Tongue (tissue), 2 donors: ENCODE results near the gene CLCA4. TPM values are rescaled to one million over a fixed set of nuclear protein-coding genes. Genes with fewer than 3 reads are reported as not detected.
"Not testable (repeated sequence)": the region's sequence is repeated elsewhere in the genome, so short reads cannot be mapped to it uniquely, and the experiment has no call there.

Source experiments
- DNase-seq: peaks from one replicate; pipeline ENCODE4 v3.0.0-alpha.2; 2015
- total RNA-seq: library from RNA; depleted of rRNA; stranded (reverse); fragments of >200 nt; gene quantifications from one replicate; pipeline ENCODE4 v1.2.3, GENCODE V29; 2014

Gene CLCA4
- total RNA-seq, 1 donor from 2014 or later, result 1.7 TPM

GRCh38 chr1:86537928-86538695 is 8.8 kb upstream of the CLCA4 start:
- no peak for DNase-seq

GRCh38 chr1:86538775-86539174 is 8.1 kb upstream of the CLCA4 start:
- DNase-seq, result no peak

GRCh38 chr1:86541859-86542258 is 5.0 kb upstream of the CLCA4 start:
- DNase-seq, result no peak

GRCh38 chr1:86542631-86543030 is 4.2 kb upstream of the CLCA4 start:
- DNase-seq, result no peak

- no peak for DNase-seq
Observed at GRCh38 chr1:86548839-86549238, 2.0 kb downstream of the CLCA4 start.

- no peak for DNase-seq
Observed at GRCh38 chr1:86551305-86551704, 4.4 kb downstream of the CLCA4 start.

- no peak for DNase-seq
Observed at GRCh38 chr1:86552376-86552775, 5.5 kb downstream of the CLCA4 start.

GRCh38 chr1:86557739-86558138 is 10.9 kb downstream of the CLCA4 start:
- no peak for DNase-seq

GRCh38 chr1:86563849-86564248 is 17.0 kb downstream of the CLCA4 start:
- DNase-seq, result no peak

GRCh38 chr1:86567341-86567740 is 20.5 kb downstream of the CLCA4 start:
- DNase-seq, result no peak

- no peak for DNase-seq
Observed at GRCh38 chr1:86567878-86568277, 21.0 kb downstream of the CLCA4 start.

- no peak for DNase-seq
Observed at GRCh38 chr1:86573763-86574484, 27.0 kb downstream of the CLCA4 start.

- no peak for DNase-seq
Observed at GRCh38 chr1:86581231-86581630, 34.4 kb downstream of the CLCA4 start.

GRCh38 chr1:86582161-86582560 is 35.3 kb downstream of the CLCA4 start:
- no peak for DNase-seq

GRCh38 chr1:86583032-86583431 is 36.2 kb downstream of the CLCA4 start:
- no peak for DNase-seq

GRCh38 chr1:86583593-86583992 is 36.7 kb downstream of the CLCA4 start:
- DNase-seq, result no peak

- no peak for DNase-seq
Observed at GRCh38 chr1:86594284-86594770, 47.4 kb downstream of the CLCA4 start.

GRCh38 chr1:86596224-86596623 is 49.3 kb downstream of the CLCA4 start:
- no peak for DNase-seq

GRCh38 chr1:86596741-86597290 is 49.9 kb downstream of the CLCA4 start:
- DNase-seq, result no peak

GRCh38 chr1:86606080-86606479 is 59.2 kb downstream of the CLCA4 start:
- DNase-seq, result not testable (repeated sequence)

- no peak for DNase-seq
Observed at GRCh38 chr1:86616433-86616832, 69.6 kb downstream of the CLCA4 start.

- DNase-seq, result peak; percentile 5
Observed at GRCh38 chr1:86616871-86617270, 70.0 kb downstream of the CLCA4 start.

GRCh38 chr1:86618358-86618757 is 71.5 kb downstream of the CLCA4 start:
- no peak for DNase-seq
